HEK293 (cell line): ENCODE results near the gene ARNT2.

Source experiments
- CTCF ChIA-PET: fragments of 350-600 bp; formaldehyde crosslinking; extraction: SDS; loops from one replicate; lab custom pipeline; 2021; ENCODE audit warnings: antibody characterized with exemption; lab: Yijun Ruan, JAX
- POLR2A ChIA-PET: fragments of 300-600 bp; formaldehyde crosslinking; extraction: SDS; loops from one replicate; lab custom pipeline; 2020; ENCODE audit warnings: antibody characterized with exemption, inconsistent platforms; lab: Yijun Ruan, JAX
- H3K27ac ChIP-seq: fragments of 200-500 bp; sonication (Bioruptor generic); 2 replicates; pipeline ENCODE4 v1.5.1; 2014; ENCODE audit warnings: low read depth, low read length, control low read depth, inconsistent platforms; ENCODE audit errors: extremely low read depth
- H3K36me3 ChIP-seq, 2 experiments: fragments of 200-500 bp in 1 of 2; sonication (Bioruptor generic) in 1 of 2; 1 replicate in 1 of 2; 2 replicates in 1 of 2; pipeline ENCODE4 v1.5.1; 2014 to 2017; ENCODE audit warnings: inconsistent platforms in 2 of 2, low read length in 2 of 2; ENCODE audit not compliant: control insufficient read depth in 2 of 2, insufficient read depth in 1 of 2
- H3K4me1 ChIP-seq: fragments of 200-500 bp; sonication (Bioruptor generic); 2 replicates; pipeline ENCODE4 v1.5.1; 2014; ENCODE audit warnings: mild to moderate bottlenecking, low read length, inconsistent platforms; ENCODE audit not compliant: control insufficient read depth, insufficient read depth
- H3K4me3 ChIP-seq: 2 replicates; pipeline ENCODE4 v1.5.1; 2011; ENCODE audit warnings: low read depth, mild to moderate bottlenecking, control low read depth, low read length, moderate library complexity
- H3K9me3 ChIP-seq: fragments of 200-500 bp; sonication (Bioruptor generic); 2 replicates; pipeline ENCODE4 v1.5.1; 2014; ENCODE audit warnings: low read depth, low read length, inconsistent platforms; ENCODE audit not compliant: control insufficient read depth, insufficient read depth
- BCL11B ChIP-seq: fragments of 450-650 bp; formaldehyde crosslinking; IDR thresholded peaks from 2 replicates; pipeline ENCODE4 v1.5.1; 2016; ENCODE audit warnings: low read depth, missing biosample characterization, missing genetic modification characterization
- EGR2 ChIP-seq: fragments of 450-650 bp; formaldehyde crosslinking; IDR thresholded peaks from 2 replicates; pipeline ENCODE4 v1.5.1; 2016; ENCODE audit warnings: low read depth, missing biosample characterization, missing genetic modification characterization
- GLIS1 ChIP-seq: fragments of 450-650 bp; formaldehyde crosslinking; IDR thresholded peaks from 2 replicates; pipeline ENCODE4 v1.5.1; 2016; ENCODE audit warnings: missing biosample characterization, missing genetic modification characterization
- HOXD13 ChIP-seq: sonication (generic); formaldehyde crosslinking; IDR thresholded peaks from 2 replicates; pipeline ENCODE4 v1.8.0; 2022; ENCODE audit warnings: missing genetic modification reagents, borderline replicate concordance
- KLF16 ChIP-seq: fragments of 450-650 bp; formaldehyde crosslinking; IDR thresholded peaks from 2 replicates; pipeline ENCODE4 v1.5.1; 2017; ENCODE audit warnings: missing biosample characterization, missing genetic modification characterization
- OSR2 ChIP-seq: fragments of 450-650 bp; formaldehyde crosslinking; IDR thresholded peaks from 2 replicates; pipeline ENCODE4 v1.5.1; 2016; ENCODE audit warnings: missing biosample characterization, missing genetic modification characterization
- PRDM1 ChIP-seq: fragments of 450-650 bp; formaldehyde crosslinking; IDR thresholded peaks from 2 replicates; pipeline ENCODE4; 2016; ENCODE audit warnings: missing biosample characterization, missing genetic modification characterization
- SALL2 ChIP-seq: fragments of 450-650 bp; formaldehyde crosslinking; IDR thresholded peaks from 2 replicates; pipeline ENCODE4 v1.5.0; 2017; ENCODE audit warnings: missing biosample characterization, mild to moderate bottlenecking, missing genetic modification characterization, borderline replicate concordance
- TRIM28 ChIP-seq: IDR thresholded peaks from 2 replicates; pipeline ENCODE4 v1.6.1; 2011; ENCODE audit warnings: low read length, control low read depth, borderline replicate concordance
- YY1 ChIP-seq: fragments of 450-650 bp; formaldehyde crosslinking; IDR thresholded peaks from 2 replicates; pipeline ENCODE4 v1.5.1; 2018; ENCODE audit warnings: missing biosample characterization, missing genetic modification characterization
- ZBTB48 ChIP-seq: fragments of 450-650 bp; formaldehyde crosslinking; IDR thresholded peaks from 2 replicates; pipeline ENCODE4 v1.5.1; 2016; ENCODE audit warnings: missing biosample characterization, missing genetic modification characterization
- ZFHX2 ChIP-seq: fragments of 450-650 bp; formaldehyde crosslinking; conservative IDR thresholded peaks from 2 replicates; pipeline ENCODE4 v1.5.1; 2016; ENCODE audit warnings: missing biosample characterization, missing genetic modification characterization
- ZFP3 ChIP-seq: fragments of 450-650 bp; formaldehyde crosslinking; IDR thresholded peaks from 2 replicates; pipeline ENCODE4 v1.5.1; 2016; ENCODE audit warnings: low read depth, missing biosample characterization, missing genetic modification characterization
- ZNF140 ChIP-seq: fragments of 450-650 bp; formaldehyde crosslinking; IDR thresholded peaks from 2 replicates; pipeline ENCODE4 v1.5.1; 2016; ENCODE audit warnings: missing biosample characterization, missing genetic modification characterization
- ZNF157 ChIP-seq: fragments of 450-650 bp; formaldehyde crosslinking; IDR thresholded peaks from 2 replicates; pipeline ENCODE4 v1.5.1; 2016; ENCODE audit warnings: missing biosample characterization, missing genetic modification characterization
- ZNF174 ChIP-seq: fragments of 450-650 bp; formaldehyde crosslinking; IDR thresholded peaks from 2 replicates; pipeline ENCODE4 v1.5.0; 2017; ENCODE audit warnings: missing biosample characterization, mild to moderate bottlenecking, missing genetic modification characterization
- ZNF184 ChIP-seq: fragments of 450-650 bp; IDR thresholded peaks from 2 replicates; pipeline ENCODE4 v1.5.1; 2018; ENCODE audit warnings: missing biosample characterization, mild to moderate bottlenecking, missing genetic modification characterization
- ZNF221 ChIP-seq: fragments of 450-650 bp; formaldehyde crosslinking; IDR thresholded peaks from 2 replicates; pipeline ENCODE4 v1.5.1; 2017; ENCODE audit warnings: missing biosample characterization, missing genetic modification characterization, borderline replicate concordance
- ZNF266 ChIP-seq: fragments of 450-650 bp; formaldehyde crosslinking; IDR thresholded peaks from 2 replicates; pipeline ENCODE4 v1.5.1; 2016; ENCODE audit warnings: missing biosample characterization, missing genetic modification characterization, low read depth
- ZNF335 ChIP-seq: fragments of 450-650 bp; formaldehyde crosslinking; conservative IDR thresholded peaks from 2 replicates; pipeline ENCODE4 v1.5.1; 2016; ENCODE audit warnings: missing biosample characterization, missing genetic modification characterization
- ZNF473 ChIP-seq: fragments of 450-650 bp; formaldehyde crosslinking; IDR thresholded peaks from 2 replicates; pipeline ENCODE4 v1.5.1; 2017; ENCODE audit warnings: missing biosample characterization, missing genetic modification characterization
- ZNF555 ChIP-seq: fragments of 450-650 bp; formaldehyde crosslinking; conservative IDR thresholded peaks from 2 replicates; pipeline ENCODE4 v1.5.1; 2017; ENCODE audit warnings: missing biosample characterization, mild to moderate bottlenecking, missing genetic modification characterization, inconsistent platforms
- ZNF600 ChIP-seq: fragments of 450-650 bp; formaldehyde crosslinking; IDR thresholded peaks from 2 replicates; pipeline ENCODE4 v1.5.1; 2016; ENCODE audit warnings: missing biosample characterization, missing genetic modification characterization
- ZNF610 ChIP-seq: fragments of 450-650 bp; formaldehyde crosslinking; IDR thresholded peaks from 2 replicates; pipeline ENCODE4 v1.5.1; 2016; ENCODE audit warnings: missing biosample characterization, missing genetic modification characterization, borderline replicate concordance
- ZNF658 ChIP-seq: fragments of 450-650 bp; formaldehyde crosslinking; IDR thresholded peaks from 2 replicates; pipeline ENCODE4; 2016; ENCODE audit warnings: missing biosample characterization, missing genetic modification characterization
- ZNF707 ChIP-seq: fragments of 450-650 bp; formaldehyde crosslinking; IDR thresholded peaks from 2 replicates; pipeline ENCODE4 v1.5.1; 2016; ENCODE audit warnings: missing biosample characterization, missing genetic modification characterization
- ZNF747 ChIP-seq: fragments of 450-650 bp; formaldehyde crosslinking; IDR thresholded peaks from 2 replicates; pipeline ENCODE4 v1.5.1; 2016; ENCODE audit warnings: missing biosample characterization, missing genetic modification characterization
- ZNF777 ChIP-seq: fragments of 450-650 bp; formaldehyde crosslinking; IDR thresholded peaks from 2 replicates; pipeline ENCODE4 v1.5.1; 2017; ENCODE audit warnings: missing biosample characterization, missing genetic modification characterization, borderline replicate concordance
- TF ChIP-seq, protein P1 (sequence below): fragments of 450-650 bp; formaldehyde crosslinking; IDR thresholded peaks from 2 replicates; pipeline ENCODE4 v1.5.1; 2017; ENCODE audit warnings: missing biosample characterization, missing genetic modification characterization
- TF ChIP-seq, protein P2 (sequence below): fragments of 450-650 bp; formaldehyde crosslinking; IDR thresholded peaks from 2 replicates; pipeline ENCODE4 v1.5.1; 2016; ENCODE audit warnings: missing biosample characterization, missing genetic modification characterization
- TF ChIP-seq, protein P3 (sequence below): fragments of 450-650 bp; formaldehyde crosslinking; IDR thresholded peaks from 2 replicates; pipeline ENCODE4 v1.5.1; 2017; ENCODE audit warnings: missing biosample characterization, missing genetic modification characterization

ARNT2 gene

DNA sequence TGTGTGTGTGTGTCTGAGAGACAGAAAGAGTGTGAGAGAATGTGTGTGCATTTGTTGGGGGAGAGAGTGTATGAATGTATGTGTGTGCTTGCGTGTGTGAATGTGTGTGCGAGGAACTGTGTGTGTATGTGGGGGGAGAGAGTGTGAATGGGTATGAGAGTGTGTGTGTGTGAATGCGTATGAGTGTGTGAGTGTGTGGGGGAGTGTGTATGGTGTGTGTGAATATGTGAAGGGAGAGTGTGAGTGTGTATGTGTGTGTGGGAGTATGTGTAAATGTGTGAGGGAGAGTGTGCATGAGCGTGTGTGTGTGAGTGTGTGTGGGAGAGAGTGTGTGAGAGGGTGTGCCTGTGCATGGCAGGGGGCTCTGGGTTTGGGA, 211.2 kb downstream of the ARNT2 start (continued):
- TF ChIP-seq, protein P1, sequence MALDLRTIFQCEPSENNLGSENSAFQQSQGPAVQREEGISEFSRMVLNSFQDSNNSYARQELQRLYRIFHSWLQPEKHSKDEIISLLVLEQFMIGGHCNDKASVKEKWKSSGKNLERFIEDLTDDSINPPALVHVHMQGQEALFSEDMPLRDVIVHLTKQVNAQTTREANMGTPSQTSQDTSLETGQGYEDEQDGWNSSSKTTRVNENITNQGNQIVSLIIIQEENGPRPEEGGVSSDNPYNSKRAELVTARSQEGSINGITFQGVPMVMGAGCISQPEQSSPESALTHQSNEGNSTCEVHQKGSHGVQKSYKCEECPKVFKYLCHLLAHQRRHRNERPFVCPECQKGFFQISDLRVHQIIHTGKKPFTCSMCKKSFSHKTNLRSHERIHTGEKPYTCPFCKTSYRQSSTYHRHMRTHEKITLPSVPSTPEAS (tag by site-specific recombination) = peak; percentile 94
- TF ChIP-seq SALL2 (tag by site-specific recombination) (0 out of 2 replicates have a peak, but pooled peaks have one; percentile 29), ZFHX2 (tag by site-specific recombination) (peak; percentile 97), ZNF266 (tag by site-specific recombination) (0 out of 2 replicates have a peak, but pooled peaks have one; percentile 10), ZBTB48 (peak; percentile 70), OSR2 (tag by site-specific recombination) (no peak), ZNF157 (tag by site-specific recombination) (no peak), PRDM1 (tag by site-specific recombination) (peak; percentile 60; the same call in 1 of the 2 replicates), ZNF174 (no peak), ZNF747 (tag by site-specific recombination) (0 out of 2 replicates have a peak, but pooled peaks have one; percentile 52), EGR2 (tag by site-specific recombination) (peak; percentile 89), ZNF707 (peak; percentile 10; the same call in 1 of the 2 replicates), ZNF473 (tag by site-specific recombination) (0 out of 2 replicates have a peak, but pooled peaks have one; percentile 38), ZNF221 (no peak)
- TF ChIP-seq, protein P2, sequence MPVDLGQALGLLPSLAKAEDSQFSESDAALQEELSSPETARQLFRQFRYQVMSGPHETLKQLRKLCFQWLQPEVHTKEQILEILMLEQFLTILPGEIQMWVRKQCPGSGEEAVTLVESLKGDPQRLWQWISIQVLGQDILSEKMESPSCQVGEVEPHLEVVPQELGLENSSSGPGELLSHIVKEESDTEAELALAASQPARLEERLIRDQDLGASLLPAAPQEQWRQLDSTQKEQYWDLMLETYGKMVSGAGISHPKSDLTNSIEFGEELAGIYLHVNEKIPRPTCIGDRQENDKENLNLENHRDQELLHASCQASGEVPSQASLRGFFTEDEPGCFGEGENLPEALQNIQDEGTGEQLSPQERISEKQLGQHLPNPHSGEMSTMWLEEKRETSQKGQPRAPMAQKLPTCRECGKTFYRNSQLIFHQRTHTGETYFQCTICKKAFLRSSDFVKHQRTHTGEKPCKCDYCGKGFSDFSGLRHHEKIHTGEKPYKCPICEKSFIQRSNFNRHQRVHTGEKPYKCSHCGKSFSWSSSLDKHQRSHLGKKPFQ (tag by site-specific recombination) = peak; percentile 87
- TF ChIP-seq, protein P3, sequence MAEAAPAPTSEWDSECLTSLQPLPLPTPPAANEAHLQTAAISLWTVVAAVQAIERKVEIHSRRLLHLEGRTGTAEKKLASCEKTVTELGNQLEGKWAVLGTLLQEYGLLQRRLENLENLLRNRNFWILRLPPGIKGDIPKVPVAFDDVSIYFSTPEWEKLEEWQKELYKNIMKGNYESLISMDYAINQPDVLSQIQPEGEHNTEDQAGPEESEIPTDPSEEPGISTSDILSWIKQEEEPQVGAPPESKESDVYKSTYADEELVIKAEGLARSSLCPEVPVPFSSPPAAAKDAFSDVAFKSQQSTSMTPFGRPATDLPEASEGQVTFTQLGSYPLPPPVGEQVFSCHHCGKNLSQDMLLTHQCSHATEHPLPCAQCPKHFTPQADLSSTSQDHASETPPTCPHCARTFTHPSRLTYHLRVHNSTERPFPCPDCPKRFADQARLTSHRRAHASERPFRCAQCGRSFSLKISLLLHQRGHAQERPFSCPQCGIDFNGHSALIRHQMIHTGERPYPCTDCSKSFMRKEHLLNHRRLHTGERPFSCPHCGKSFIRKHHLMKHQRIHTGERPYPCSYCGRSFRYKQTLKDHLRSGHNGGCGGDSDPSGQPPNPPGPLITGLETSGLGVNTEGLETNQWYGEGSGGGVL = peak; percentile 79

DNA sequence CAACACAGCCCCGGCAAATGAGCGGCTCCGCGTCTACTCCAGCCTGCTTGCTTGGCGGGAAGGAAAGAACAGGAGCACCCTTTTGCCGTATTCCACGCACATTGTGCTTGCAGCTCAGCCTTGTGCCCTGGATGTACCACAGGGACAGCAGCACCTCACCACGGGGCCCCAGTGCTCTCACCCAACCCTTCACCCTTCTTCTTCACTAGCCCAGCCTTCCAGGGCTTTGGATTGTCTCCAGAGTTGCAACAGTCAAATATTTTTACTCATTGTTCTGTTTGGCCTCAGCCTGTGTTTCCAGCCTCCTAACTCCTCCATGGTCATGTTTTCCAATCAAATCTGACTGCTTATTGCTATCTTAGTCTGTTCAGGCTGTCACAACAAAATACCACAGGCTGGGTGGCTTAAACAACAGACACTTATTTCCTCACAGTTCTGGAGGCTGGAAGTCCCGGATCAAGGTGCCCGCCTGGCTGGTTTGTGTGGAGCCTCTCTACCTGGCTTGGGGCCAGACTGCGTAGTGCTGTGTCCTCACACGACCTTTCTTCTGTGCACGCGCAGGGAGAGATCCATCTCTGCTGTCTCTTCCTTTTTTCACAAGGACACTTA, 211.7 kb downstream of the ARNT2 start:
- ChIA-PET CTCF (interaction anchor here (0.7 to 1.4 kb wide), 2 partner anchors 10 to 161 kb away, joined by 3 to 5 read pairs; no protein-coding TSS in a partner anchor), POLR2A (no interaction called here)
- Histone ChIP-seq H3K9me3 (no peaks in the 10 kb centered on the region; the same call in 1 of the 2 replicates), H3K36me3 (no peaks in the 10 kb centered on the region), H3K4me3 (no peak overlapping the region), H3K4me1 (peaks cover 14% of the 10 kb centered on the region), H3K27ac (peak overlapping the region; percentile 70)
- TF ChIP-seq HOXD13 (CRISPR knock-in tag) (no peak), ZNF473 (tag by site-specific recombination) (no peak), KLF16 (tag by site-specific recombination) (no peak), ZNF157 (tag by site-specific recombination) (no peak), TRIM28 (peak; percentile 36; the same call in 1 of the 2 replicates), ZNF555 (tag by site-specific recombination) (no peak), ZNF184 (tag by site-specific recombination) (no peak), ZNF335 (tag by site-specific recombination) (peak; percentile 29; the same call in 1 of the 2 replicates), ZNF600 (tag by site-specific recombination) (no peak), ZNF610 (no peak), ZFP3 (tag by site-specific recombination) (no peak), ZNF140 (tag by site-specific recombination) (no peak), BCL11B (tag by site-specific recombination) (no peak), GLIS1 (tag by site-specific recombination) (0 out of 2 replicates have a peak, but pooled peaks have one; percentile 5), ZNF777 (tag by site-specific recombination) (no peak), ZFHX2 (tag by site-specific recombination) (no peak), ZNF658 (no peak), YY1 (tag by site-specific recombination) (no peak), ZBTB48 (0 out of 2 replicates have a peak, but pooled peaks have one; percentile 24)
